PC-9 (cell line): ENCODE results near the gene MED4.
"Not testable (repeated sequence)": the region's sequence is repeated elsewhere in the genome, so short reads cannot be mapped to it uniquely, and the experiment has no call there.

ENCODE experiments used
- EZH2 ChIP-seq: fragments of 200-600 bp; sonication (generic); IDR thresholded peaks from 2 replicates; pipeline ENCODE4 v1.8.0; 2017; ENCODE audit warnings: antibody characterized with exemption, low read depth
- TF ChIP-seq, protein P1 (sequence below): fragments of 200-600 bp; sonication (generic); conservative IDR thresholded peaks from 2 replicates; pipeline ENCODE4 v1.6.1; 2017; ENCODE audit warnings: mixed run types, antibody characterized with exemption, mild to moderate bottlenecking, moderate library complexity

DNA sequence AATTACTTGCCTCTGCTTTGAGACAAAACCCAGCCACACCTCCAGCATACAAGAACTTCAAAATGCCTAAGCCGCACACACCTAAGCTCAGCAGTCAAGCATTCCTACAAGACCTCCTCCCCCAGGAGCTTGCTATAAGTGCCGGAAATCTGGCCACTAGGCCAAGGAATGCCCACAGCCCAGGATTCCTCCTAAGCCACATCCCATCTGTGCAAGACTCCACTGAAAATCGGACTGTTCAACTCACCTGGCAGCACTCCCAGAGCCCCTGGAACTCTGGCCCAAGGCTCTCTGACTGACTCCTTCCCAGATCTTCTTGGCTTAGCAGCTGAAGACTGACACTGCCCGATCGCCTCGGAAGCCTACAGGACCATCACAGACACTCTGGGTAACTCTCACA, 36.4 kb downstream of the MED4 start:
- TF ChIP-seq, protein P1, sequence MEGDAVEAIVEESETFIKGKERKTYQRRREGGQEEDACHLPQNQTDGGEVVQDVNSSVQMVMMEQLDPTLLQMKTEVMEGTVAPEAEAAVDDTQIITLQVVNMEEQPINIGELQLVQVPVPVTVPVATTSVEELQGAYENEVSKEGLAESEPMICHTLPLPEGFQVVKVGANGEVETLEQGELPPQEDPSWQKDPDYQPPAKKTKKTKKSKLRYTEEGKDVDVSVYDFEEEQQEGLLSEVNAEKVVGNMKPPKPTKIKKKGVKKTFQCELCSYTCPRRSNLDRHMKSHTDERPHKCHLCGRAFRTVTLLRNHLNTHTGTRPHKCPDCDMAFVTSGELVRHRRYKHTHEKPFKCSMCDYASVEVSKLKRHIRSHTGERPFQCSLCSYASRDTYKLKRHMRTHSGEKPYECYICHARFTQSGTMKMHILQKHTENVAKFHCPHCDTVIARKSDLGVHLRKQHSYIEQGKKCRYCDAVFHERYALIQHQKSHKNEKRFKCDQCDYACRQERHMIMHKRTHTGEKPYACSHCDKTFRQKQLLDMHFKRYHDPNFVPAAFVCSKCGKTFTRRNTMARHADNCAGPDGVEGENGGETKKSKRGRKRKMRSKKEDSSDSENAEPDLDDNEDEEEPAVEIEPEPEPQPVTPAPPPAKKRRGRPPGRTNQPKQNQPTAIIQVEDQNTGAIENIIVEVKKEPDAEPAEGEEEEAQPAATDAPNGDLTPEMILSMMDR = not testable (repeated sequence)
- TF ChIP-seq EZH2 = not testable (repeated sequence)
